HEK293 (cell line): ENCODE results near the gene PPFIA2.

Experiments
- GLI4 ChIP-seq: fragments of 450-650 bp; formaldehyde crosslinking; IDR thresholded peaks from 2 replicates; pipeline ENCODE4 v1.5.1; 2016; ENCODE audit warnings: missing biosample characterization, missing genetic modification characterization
- HOXA7 ChIP-seq: sonication (generic); formaldehyde crosslinking; IDR thresholded peaks from 2 replicates; pipeline ENCODE4 v1.8.1; 2022; ENCODE audit warnings: missing genetic modification reagents, borderline replicate concordance
- IKZF3 ChIP-seq: fragments of 450-650 bp; IDR thresholded peaks from 2 replicates; pipeline ENCODE4 v1.5.0; 2018; ENCODE audit warnings: missing biosample characterization, mild to moderate bottlenecking, missing genetic modification characterization, moderate library complexity
- KLF8 ChIP-seq: fragments of 450-650 bp; formaldehyde crosslinking; IDR thresholded peaks from 2 replicates; pipeline ENCODE4 v1.5.1; 2016; ENCODE audit warnings: missing biosample characterization, missing genetic modification characterization
- OSR2 ChIP-seq: fragments of 450-650 bp; formaldehyde crosslinking; IDR thresholded peaks from 2 replicates; pipeline ENCODE4 v1.5.1; 2016; ENCODE audit warnings: missing biosample characterization, missing genetic modification characterization
- RBAK ChIP-seq: fragments of 450-650 bp; formaldehyde crosslinking; IDR thresholded peaks from 2 replicates; pipeline ENCODE4 v1.5.1; 2016; ENCODE audit warnings: missing biosample characterization, missing genetic modification characterization
- SCRT1 ChIP-seq: fragments of 450-650 bp; formaldehyde crosslinking; IDR thresholded peaks from 2 replicates; pipeline ENCODE4 v1.5.1; 2016; ENCODE audit warnings: missing biosample characterization, missing genetic modification characterization, borderline replicate concordance
- SETDB1 ChIP-seq: IDR thresholded peaks from one replicate; pipeline ENCODE4 v1.6.1; 2017; ENCODE audit warnings: mild to moderate bottlenecking, low read length, moderate library complexity, mixed read lengths; ENCODE audit not compliant: insufficient read length
- SP2 ChIP-seq: fragments of 450-650 bp; formaldehyde crosslinking; IDR thresholded peaks from 2 replicates; pipeline ENCODE4 v1.5.1; 2016; ENCODE audit warnings: missing biosample characterization, missing genetic modification characterization
- WT1 ChIP-seq: fragments of 450-650 bp; formaldehyde crosslinking; IDR thresholded peaks from 2 replicates; pipeline ENCODE4 v1.5.1; 2016; ENCODE audit warnings: missing biosample characterization, missing genetic modification characterization
- YY1 ChIP-seq: fragments of 450-650 bp; formaldehyde crosslinking; IDR thresholded peaks from 2 replicates; pipeline ENCODE4 v1.5.1; 2018; ENCODE audit warnings: missing biosample characterization, missing genetic modification characterization
- ZIC2 ChIP-seq: fragments of 450-650 bp; formaldehyde crosslinking; IDR thresholded peaks from 2 replicates; pipeline ENCODE4 v1.5.1; 2016; ENCODE audit warnings: missing biosample characterization, missing genetic modification characterization
- ZNF114 ChIP-seq: fragments of 450-650 bp; formaldehyde crosslinking; IDR thresholded peaks from 2 replicates; pipeline ENCODE4 v1.5.0; 2017; ENCODE audit warnings: missing biosample characterization, missing genetic modification characterization
- ZNF133 ChIP-seq: fragments of 450-650 bp; formaldehyde crosslinking; IDR thresholded peaks from 2 replicates; pipeline ENCODE4 v1.5.1; 2016; ENCODE audit warnings: missing biosample characterization, missing genetic modification characterization
- ZNF202 ChIP-seq: fragments of 450-650 bp; formaldehyde crosslinking; IDR thresholded peaks from 2 replicates; pipeline ENCODE4 v1.5.1; 2016; ENCODE audit warnings: missing biosample characterization, missing genetic modification characterization, borderline replicate concordance
- ZNF266 ChIP-seq: fragments of 450-650 bp; formaldehyde crosslinking; IDR thresholded peaks from 2 replicates; pipeline ENCODE4 v1.5.1; 2016; ENCODE audit warnings: missing biosample characterization, missing genetic modification characterization, low read depth
- ZNF404 ChIP-seq: fragments of 450-650 bp; formaldehyde crosslinking; IDR thresholded peaks from 2 replicates; pipeline ENCODE4 v1.5.1; 2017; ENCODE audit warnings: missing biosample characterization, missing genetic modification characterization
- ZNF426 ChIP-seq: fragments of 450-650 bp; formaldehyde crosslinking; IDR thresholded peaks from 2 replicates; pipeline ENCODE4 v1.5.1; 2017; ENCODE audit warnings: missing biosample characterization, missing genetic modification characterization, mild to moderate bottlenecking, inconsistent platforms, moderate library complexity
- ZNF530 ChIP-seq: fragments of 450-650 bp; formaldehyde crosslinking; IDR thresholded peaks from 2 replicates; pipeline ENCODE4 v1.5.1; 2016; ENCODE audit warnings: low read depth, missing biosample characterization, missing genetic modification characterization
- ZNF544 ChIP-seq: fragments of 450-650 bp; formaldehyde crosslinking; IDR thresholded peaks from 2 replicates; pipeline ENCODE4 v1.5.0; 2017; ENCODE audit warnings: missing biosample characterization, missing genetic modification characterization
- ZNF558 ChIP-seq: fragments of 450-650 bp; formaldehyde crosslinking; IDR thresholded peaks from 2 replicates; pipeline ENCODE4 v1.5.1; 2016; ENCODE audit warnings: missing biosample characterization, missing genetic modification characterization
- ZNF561 ChIP-seq: fragments of 450-650 bp; IDR thresholded peaks from 2 replicates; pipeline ENCODE4 v1.5.1; 2018; ENCODE audit warnings: missing biosample characterization, missing genetic modification characterization, borderline replicate concordance
- ZNF658 ChIP-seq: fragments of 450-650 bp; formaldehyde crosslinking; IDR thresholded peaks from 2 replicates; pipeline ENCODE4; 2016; ENCODE audit warnings: missing biosample characterization, missing genetic modification characterization
- ZNF660 ChIP-seq: fragments of 450-650 bp; IDR thresholded peaks from 2 replicates; pipeline ENCODE4 v1.5.1; 2018; ENCODE audit warnings: missing biosample characterization, mild to moderate bottlenecking, missing genetic modification characterization
- ZNF701 ChIP-seq: fragments of 450-650 bp; formaldehyde crosslinking; IDR thresholded peaks from 2 replicates; pipeline ENCODE4 v1.5.1; 2016; ENCODE audit warnings: missing biosample characterization, missing genetic modification characterization
- ZNF76 ChIP-seq: fragments of 450-650 bp; formaldehyde crosslinking; IDR thresholded peaks from 2 replicates; pipeline ENCODE4; 2016; ENCODE audit warnings: low read depth, missing biosample characterization, missing genetic modification characterization, borderline replicate concordance
- ZNF830 ChIP-seq: fragments of 450-650 bp; IDR thresholded peaks from 2 replicates; pipeline ENCODE4 v1.5.0; 2018; ENCODE audit warnings: missing biosample characterization, missing genetic modification characterization, low read depth, mild to moderate bottlenecking, moderate library complexity
- ZSCAN16 ChIP-seq: fragments of 450-650 bp; formaldehyde crosslinking; IDR thresholded peaks from 2 replicates; pipeline ENCODE4 v1.5.1; 2016; ENCODE audit warnings: missing biosample characterization, missing genetic modification characterization
- TF ChIP-seq, protein P1 (sequence below): fragments of 450-650 bp; formaldehyde crosslinking; IDR thresholded peaks from 2 replicates; pipeline ENCODE4 v1.5.1; 2016; ENCODE audit warnings: missing biosample characterization, missing genetic modification characterization
- TF ChIP-seq, protein P2 (sequence below): fragments of 450-650 bp; formaldehyde crosslinking; IDR thresholded peaks from 2 replicates; pipeline ENCODE4 v1.5.1; 2016; ENCODE audit warnings: missing biosample characterization, missing genetic modification characterization
- TF ChIP-seq, protein P3 (sequence below): fragments of 450-650 bp; formaldehyde crosslinking; IDR thresholded peaks from 2 replicates; pipeline ENCODE4 v1.5.1; 2016; ENCODE audit warnings: missing biosample characterization, missing genetic modification characterization

Gene PPFIA2

DNA sequence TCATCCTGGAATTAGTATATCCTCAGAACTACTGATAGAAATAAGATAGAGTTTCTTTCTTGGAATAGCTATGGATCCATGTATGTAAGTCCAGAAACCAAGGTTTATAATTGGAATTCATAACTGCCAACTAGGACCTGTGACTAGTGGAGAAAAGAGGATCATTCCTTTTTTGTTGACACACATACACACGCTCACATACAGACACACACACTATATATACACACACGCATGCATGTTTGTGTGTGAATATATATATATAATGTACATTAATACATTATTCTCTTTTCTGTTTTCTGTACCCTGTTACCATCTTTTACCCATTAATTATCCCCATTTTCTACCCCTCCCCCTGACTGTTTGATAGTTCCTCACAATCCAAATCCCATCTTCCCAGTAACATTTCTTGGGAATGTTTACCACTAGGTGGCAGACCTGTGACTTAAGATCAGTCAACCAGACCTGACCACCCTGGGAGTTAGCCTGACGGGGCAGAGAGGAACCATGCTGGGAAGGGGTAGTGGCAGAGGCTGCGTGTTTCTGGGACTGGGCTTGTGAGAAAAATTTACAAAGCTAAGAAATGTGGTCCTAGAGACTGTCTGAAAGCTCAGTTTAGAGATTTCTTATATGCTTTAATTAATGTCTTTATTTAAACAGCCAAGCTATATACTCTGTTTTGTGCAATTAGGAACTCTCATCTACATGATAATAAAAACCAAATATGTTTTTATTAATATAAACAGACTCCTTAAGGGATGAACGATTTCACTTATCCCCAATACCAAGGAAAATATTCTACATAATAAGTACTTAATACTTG lies 308.0 kb downstream of the PPFIA2 start (continued):
- TF ChIP-seq, protein P1, sequence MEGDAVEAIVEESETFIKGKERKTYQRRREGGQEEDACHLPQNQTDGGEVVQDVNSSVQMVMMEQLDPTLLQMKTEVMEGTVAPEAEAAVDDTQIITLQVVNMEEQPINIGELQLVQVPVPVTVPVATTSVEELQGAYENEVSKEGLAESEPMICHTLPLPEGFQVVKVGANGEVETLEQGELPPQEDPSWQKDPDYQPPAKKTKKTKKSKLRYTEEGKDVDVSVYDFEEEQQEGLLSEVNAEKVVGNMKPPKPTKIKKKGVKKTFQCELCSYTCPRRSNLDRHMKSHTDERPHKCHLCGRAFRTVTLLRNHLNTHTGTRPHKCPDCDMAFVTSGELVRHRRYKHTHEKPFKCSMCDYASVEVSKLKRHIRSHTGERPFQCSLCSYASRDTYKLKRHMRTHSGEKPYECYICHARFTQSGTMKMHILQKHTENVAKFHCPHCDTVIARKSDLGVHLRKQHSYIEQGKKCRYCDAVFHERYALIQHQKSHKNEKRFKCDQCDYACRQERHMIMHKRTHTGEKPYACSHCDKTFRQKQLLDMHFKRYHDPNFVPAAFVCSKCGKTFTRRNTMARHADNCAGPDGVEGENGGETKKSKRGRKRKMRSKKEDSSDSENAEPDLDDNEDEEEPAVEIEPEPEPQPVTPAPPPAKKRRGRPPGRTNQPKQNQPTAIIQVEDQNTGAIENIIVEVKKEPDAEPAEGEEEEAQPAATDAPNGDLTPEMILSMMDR (tag by site-specific recombination): peak; percentile 27; the same call in 1 of the 2 replicates
- TF ChIP-seq ZNF133 (no peak), ZNF658 (tag by site-specific recombination) (no peak), ZNF266 (tag by site-specific recombination) (no peak), ZNF114 (tag by site-specific recombination) (no peak), KLF8 (no peak), SCRT1 (tag by site-specific recombination) (no peak), ZNF830 (tag by site-specific recombination) (no peak), ZNF561 (tag by site-specific recombination) (no peak), WT1 (no peak), ZNF202 (tag by site-specific recombination) (no peak), ZNF76 (tag by site-specific recombination) (no peak), ZNF660 (tag by site-specific recombination) (0 out of 2 replicates have a peak, but pooled peaks have one; percentile 38), SETDB1 (no peak), OSR2 (tag by site-specific recombination) (no peak), ZNF558 (no peak), ZNF701 (no peak), ZNF426 (tag by site-specific recombination) (no peak), ZSCAN16 (tag by site-specific recombination) (no peak), ZNF544 (no peak), IKZF3 (tag by site-specific recombination) (peak; percentile 67; the same call in 1 of the 2 replicates), YY1 (tag by site-specific recombination) (no peak), ZIC2 (peak; percentile 56), HOXA7 (CRISPR knock-in tag) (no peak), ZNF404 (tag by site-specific recombination) (no peak), GLI4 (no peak), RBAK (no peak), ZNF530 (no peak), SP2 (no peak)
- TF ChIP-seq, protein P2, sequence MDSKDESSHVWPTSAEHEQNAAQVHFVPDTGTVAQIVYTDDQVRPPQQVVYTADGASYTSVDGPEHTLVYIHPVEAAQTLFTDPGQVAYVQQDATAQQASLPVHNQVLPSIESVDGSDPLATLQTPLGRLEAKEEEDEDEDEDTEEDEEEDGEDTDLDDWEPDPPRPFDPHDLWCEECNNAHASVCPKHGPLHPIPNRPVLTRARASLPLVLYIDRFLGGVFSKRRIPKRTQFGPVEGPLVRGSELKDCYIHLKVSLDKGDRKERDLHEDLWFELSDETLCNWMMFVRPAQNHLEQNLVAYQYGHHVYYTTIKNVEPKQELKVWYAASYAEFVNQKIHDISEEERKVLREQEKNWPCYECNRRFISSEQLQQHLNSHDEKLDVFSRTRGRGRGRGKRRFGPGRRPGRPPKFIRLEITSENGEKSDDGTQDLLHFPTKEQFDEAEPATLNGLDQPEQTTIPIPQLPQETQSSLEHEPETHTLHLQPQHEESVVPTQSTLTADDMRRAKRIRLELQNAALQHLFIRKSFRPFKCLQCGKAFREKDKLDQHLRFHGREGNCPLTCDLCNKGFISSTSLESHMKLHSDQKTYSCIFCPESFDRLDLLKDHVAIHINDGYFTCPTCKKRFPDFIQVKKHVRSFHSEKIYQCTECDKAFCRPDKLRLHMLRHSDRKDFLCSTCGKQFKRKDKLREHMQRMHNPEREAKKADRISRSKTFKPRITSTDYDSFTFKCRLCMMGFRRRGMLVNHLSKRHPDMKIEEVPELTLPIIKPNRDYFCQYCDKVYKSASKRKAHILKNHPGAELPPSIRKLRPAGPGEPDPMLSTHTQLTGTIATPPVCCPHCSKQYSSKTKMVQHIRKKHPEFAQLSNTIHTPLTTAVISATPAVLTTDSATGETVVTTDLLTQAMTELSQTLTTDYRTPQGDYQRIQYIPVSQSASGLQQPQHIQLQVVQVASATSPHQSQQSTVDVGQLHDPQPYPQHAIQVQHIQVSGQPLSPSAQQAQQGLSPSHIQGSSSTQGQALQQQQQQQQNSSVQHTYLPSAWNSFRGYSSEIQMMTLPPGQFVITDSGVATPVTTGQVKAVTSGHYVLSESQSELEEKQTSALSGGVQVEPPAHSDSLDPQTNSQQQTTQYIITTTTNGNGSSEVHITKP: no peak
- TF ChIP-seq, protein P3, sequence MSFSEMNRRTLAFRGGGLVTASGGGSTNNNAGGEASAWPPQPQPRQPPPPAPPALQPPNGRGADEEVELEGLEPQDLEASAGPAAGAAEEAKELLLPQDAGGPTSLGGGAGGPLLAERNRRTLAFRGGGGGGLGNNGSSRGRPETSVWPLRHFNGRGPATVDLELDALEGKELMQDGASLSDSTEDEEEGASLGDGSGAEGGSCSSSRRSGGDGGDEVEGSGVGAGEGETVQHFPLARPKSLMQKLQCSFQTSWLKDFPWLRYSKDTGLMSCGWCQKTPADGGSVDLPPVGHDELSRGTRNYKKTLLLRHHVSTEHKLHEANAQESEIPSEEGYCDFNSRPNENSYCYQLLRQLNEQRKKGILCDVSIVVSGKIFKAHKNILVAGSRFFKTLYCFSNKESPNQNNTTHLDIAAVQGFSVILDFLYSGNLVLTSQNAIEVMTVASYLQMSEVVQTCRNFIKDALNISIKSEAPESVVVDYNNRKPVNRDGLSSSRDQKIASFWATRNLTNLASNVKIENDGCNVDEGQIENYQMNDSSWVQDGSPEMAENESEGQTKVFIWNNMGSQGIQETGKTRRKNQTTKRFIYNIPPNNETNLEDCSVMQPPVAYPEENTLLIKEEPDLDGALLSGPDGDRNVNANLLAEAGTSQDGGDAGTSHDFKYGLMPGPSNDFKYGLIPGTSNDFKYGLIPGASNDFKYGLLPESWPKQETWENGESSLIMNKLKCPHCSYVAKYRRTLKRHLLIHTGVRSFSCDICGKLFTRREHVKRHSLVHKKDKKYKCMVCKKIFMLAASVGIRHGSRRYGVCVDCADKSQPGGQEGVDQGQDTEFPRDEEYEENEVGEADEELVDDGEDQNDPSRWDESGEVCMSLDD: no peak
